HEK293T (cell line): ENCODE measurements around the gene NPY4R.
"Not testable (repeated sequence)": the region's sequence is repeated elsewhere in the genome, so short reads cannot be mapped to it uniquely, and the experiment has no call there.

ENCODE experiments used
- CTCF ChIA-PET: fragments of 350-600 bp; formaldehyde crosslinking; extraction: SDS; loops from one replicate; lab custom pipeline; 2021; ENCODE audit warnings: antibody characterized with exemption, inconsistent platforms; lab: Yijun Ruan, JAX
- POLR2A ChIA-PET: fragments of 350-600 bp; formaldehyde crosslinking; extraction: SDS; loops from one replicate; lab custom pipeline; 2020; ENCODE audit warnings: antibody characterized with exemption, inconsistent platforms; lab: Yijun Ruan, JAX
- DNase-seq: peaks from one replicate; pipeline ENCODE4 v3.0.0; 2012; ENCODE audit warnings: mixed read lengths; ENCODE audit errors: extremely low spot score

Gene NPY4R

GRCh38 chr10:46474746-46475320 lies 9.1 kb upstream of the NPY4R start:
- CTCF ChIA-PET, DNase-seq, POLR2A ChIA-PET: not testable (repeated sequence)

GRCh38 chr10:46473758-46474157 lies 8.0 kb upstream of the NPY4R start:
- CTCF ChIA-PET, POLR2A ChIA-PET, DNase-seq: not testable (repeated sequence)

GRCh38 chr10:46470134-46470533 lies 4.4 kb upstream of the NPY4R start:
- CTCF ChIA-PET, DNase-seq, POLR2A ChIA-PET: not testable (repeated sequence)

- CTCF ChIA-PET, POLR2A ChIA-PET, DNase-seq: not testable (repeated sequence)
These were observed 2.5 kb upstream of the NPY4R start for GRCh38 chr10:46468119-46468809.

GRCh38 chr10:46463608-46464007 lies 2.1 kb downstream of the NPY4R start:
- POLR2A ChIA-PET, CTCF ChIA-PET: not testable (repeated sequence)

GRCh38 chr10:46462276-46462675 lies 3.5 kb downstream of the NPY4R start:
- DNase-seq, POLR2A ChIA-PET, CTCF ChIA-PET: not testable (repeated sequence)

More at GRCh38 chr10:46463608-46464007, 2.1 kb downstream of the NPY4R start:
- DNase-seq, result not testable (repeated sequence)

- CTCF ChIA-PET, POLR2A ChIA-PET, DNase-seq: not testable (repeated sequence)
These were observed 6.2 kb downstream of the NPY4R start for GRCh38 chr10:46459579-46459978.

GRCh38 chr10:46457071-46457470 lies 8.7 kb downstream of the NPY4R start:
- CTCF ChIA-PET, DNase-seq, POLR2A ChIA-PET: not testable (repeated sequence)

- DNase-seq, POLR2A ChIA-PET, CTCF ChIA-PET: not testable (repeated sequence)
These were observed 9.8 kb downstream of the NPY4R start for GRCh38 chr10:46455992-46456391.

GRCh38 chr10:46451365-46451764 lies 14.4 kb downstream of the NPY4R start:
- DNase-seq, POLR2A ChIA-PET, CTCF ChIA-PET: not testable (repeated sequence)

GRCh38 chr10:46450829-46451228 lies 14.9 kb downstream of the NPY4R start:
- CTCF ChIA-PET, POLR2A ChIA-PET, DNase-seq: not testable (repeated sequence)

- CTCF ChIA-PET, DNase-seq, POLR2A ChIA-PET: not testable (repeated sequence)
These were observed 18.3 kb downstream of the NPY4R start for GRCh38 chr10:46447439-46447838.

- CTCF ChIA-PET, DNase-seq, POLR2A ChIA-PET: not testable (repeated sequence)
These were observed 20.2 kb downstream of the NPY4R start for GRCh38 chr10:46445389-46446122.

- CTCF ChIA-PET, POLR2A ChIA-PET, DNase-seq: not testable (repeated sequence)
These were observed 22.3 kb downstream of the NPY4R start for GRCh38 chr10:46443422-46443821.

GRCh38 chr10:46442706-46443275 lies 23.0 kb downstream of the NPY4R start:
- CTCF ChIA-PET, POLR2A ChIA-PET, DNase-seq: not testable (repeated sequence)

GRCh38 chr10:46441837-46442278 lies 23.9 kb downstream of the NPY4R start:
- CTCF ChIA-PET, DNase-seq, POLR2A ChIA-PET: not testable (repeated sequence)

GRCh38 chr10:46440942-46441341 lies 24.8 kb downstream of the NPY4R start:
- POLR2A ChIA-PET, CTCF ChIA-PET, DNase-seq: not testable (repeated sequence)

- CTCF ChIA-PET, DNase-seq, POLR2A ChIA-PET: not testable (repeated sequence)
These were observed 42.2 kb downstream of the NPY4R start for GRCh38 chr10:46423550-46423949.
